Peyer's patch (tissue), 4 donors: Measurements from ENCODE around the gene DMD. TPM values are rescaled to one million over a fixed set of nuclear protein-coding genes. Genes with fewer than 3 reads are reported as not detected.

Source experiments
- DNase-seq, 3 donors: peaks; one replicate each; pipeline ENCODE4 v3.0.0-alpha.2; 2017 to 2019
- H3K27ac ChIP-seq, 4 donors: fragments of 200-600 bp; sonication (generic); one replicate each; pipeline ENCODE4 v1.5.1; 2016 to 2019
- H3K27me3 ChIP-seq, 2 donors: fragments of 200-600 bp; sonication (generic); one replicate each; pipeline ENCODE4 v1.5.1; 2019
- H3K36me3 ChIP-seq, 3 donors: fragments of 200-600 bp; sonication (generic); one replicate each; pipeline ENCODE4 v1.5.1; 2016 to 2019
- H3K4me1 ChIP-seq, 4 donors: fragments of 200-600 bp; sonication (generic); one replicate each; pipeline ENCODE4 v1.5.1; 2016 to 2019
- H3K4me3 ChIP-seq, 4 donors: fragments of 200-600 bp; sonication (generic); 1 replicate in 3 of 4; 2 replicates in 1 of 4; pipeline ENCODE4 v1.5.1; 2016 to 2019; ENCODE audit warnings: mild to moderate bottlenecking in 1 of 4
- H3K9me3 ChIP-seq, 4 donors: fragments of 200-600 bp; sonication (generic); one replicate each; pipeline ENCODE4 v1.5.1; 2016 to 2019; ENCODE audit warnings: mild to moderate bottlenecking in 1 of 4
- POLR2A ChIP-seq, 2 donors: fragments of 450-650 bp; IDR thresholded peaks; one replicate each; pipeline ENCODE4 v1.5.1; 2017; ENCODE audit warnings: antibody characterized with exemption in 2 of 2, mild to moderate bottlenecking in 2 of 2, moderate library complexity in 2 of 2
- total RNA-seq, 4 donors: library from RNA; depleted of rRNA; stranded (reverse); fragments of >200 nt; gene quantifications; one replicate each; pipeline ENCODE4 v1.1.0, GENCODE V29; 2016
- TF ChIP-seq, protein P1 (sequence below), 6 experiments: fragments of 450-650 bp in 4 of 6; fragments of 200-600 bp in 2 of 6; sonication (generic) in 1 of 6; IDR thresholded peaks; one replicate each; pipeline ENCODE4 v1.5.1; 2017 to 2019; ENCODE audit warnings: antibody characterized with exemption in 6 of 6, mild to moderate bottlenecking in 3 of 6, moderate library complexity in 1 of 6

DMD gene
- total RNA-seq, 4 donors from 2014 or later = 15.8 to 109 (median 19.1) TPM

DNA sequence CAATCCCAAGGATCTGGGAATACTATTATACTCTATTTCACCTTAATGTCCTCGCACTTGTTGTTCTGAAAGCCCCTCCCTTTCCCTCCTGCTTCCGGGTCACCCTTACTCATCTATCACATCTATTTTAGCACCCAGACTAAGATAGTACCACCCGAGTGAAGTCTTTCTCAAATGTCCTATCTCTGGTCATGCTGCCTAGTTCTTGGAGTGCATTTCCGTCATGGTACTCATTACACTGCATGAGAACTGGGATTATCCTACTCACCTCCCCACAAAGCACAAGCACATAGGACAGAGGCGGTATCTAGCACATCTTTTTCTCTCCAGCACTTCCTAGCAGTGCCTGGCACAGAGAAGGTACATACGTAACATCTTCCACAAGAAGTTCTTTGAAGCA, 1195.2 kb downstream of the DMD start:
- TF ChIP-seq, protein P1, sequence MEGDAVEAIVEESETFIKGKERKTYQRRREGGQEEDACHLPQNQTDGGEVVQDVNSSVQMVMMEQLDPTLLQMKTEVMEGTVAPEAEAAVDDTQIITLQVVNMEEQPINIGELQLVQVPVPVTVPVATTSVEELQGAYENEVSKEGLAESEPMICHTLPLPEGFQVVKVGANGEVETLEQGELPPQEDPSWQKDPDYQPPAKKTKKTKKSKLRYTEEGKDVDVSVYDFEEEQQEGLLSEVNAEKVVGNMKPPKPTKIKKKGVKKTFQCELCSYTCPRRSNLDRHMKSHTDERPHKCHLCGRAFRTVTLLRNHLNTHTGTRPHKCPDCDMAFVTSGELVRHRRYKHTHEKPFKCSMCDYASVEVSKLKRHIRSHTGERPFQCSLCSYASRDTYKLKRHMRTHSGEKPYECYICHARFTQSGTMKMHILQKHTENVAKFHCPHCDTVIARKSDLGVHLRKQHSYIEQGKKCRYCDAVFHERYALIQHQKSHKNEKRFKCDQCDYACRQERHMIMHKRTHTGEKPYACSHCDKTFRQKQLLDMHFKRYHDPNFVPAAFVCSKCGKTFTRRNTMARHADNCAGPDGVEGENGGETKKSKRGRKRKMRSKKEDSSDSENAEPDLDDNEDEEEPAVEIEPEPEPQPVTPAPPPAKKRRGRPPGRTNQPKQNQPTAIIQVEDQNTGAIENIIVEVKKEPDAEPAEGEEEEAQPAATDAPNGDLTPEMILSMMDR (IDR thresholded peaks at IDR 0.05) = no peak
- no peak for TF ChIP-seq POLR2A (IDR thresholded peaks at IDR 0.05)
- DNase-seq = no peak

DNA sequence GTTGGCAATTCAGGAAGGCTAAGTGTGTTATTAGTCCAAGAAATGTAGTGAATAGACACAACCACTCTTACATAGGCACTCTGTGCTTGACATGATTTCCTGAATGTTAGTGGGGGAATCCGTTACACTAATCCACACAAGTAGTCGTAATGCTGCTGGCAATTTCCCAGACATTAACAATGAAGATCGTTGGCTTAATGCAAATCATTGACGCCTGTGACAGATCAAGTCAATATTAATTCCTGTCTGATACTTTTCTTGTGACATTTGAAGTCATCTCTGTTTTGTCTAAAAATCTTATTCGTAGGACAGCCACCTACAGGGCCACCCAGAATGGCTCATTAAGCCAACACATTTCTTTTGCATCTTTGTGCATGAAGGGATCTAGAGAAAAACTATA, 1200.4 kb downstream of the DMD start:
- Histone ChIP-seq H3K27me3 (no peaks in the 10 kb centered on the region), H3K27ac (no peak overlapping the region), H3K9me3 (no peaks in the 10 kb centered on the region), H3K4me3 (no peak overlapping the region), H3K36me3 (no peaks in the 10 kb centered on the region), H3K4me1 (no peaks in the 10 kb centered on the region)
- TF ChIP-seq POLR2A (IDR thresholded peaks at IDR 0.05) = no peak
- TF ChIP-seq, protein P1 (IDR thresholded peaks at IDR 0.05) = no peak
- no peak for DNase-seq

More for the DNA sequence above, 1195.2 kb downstream of the DMD start:
- H3K36me3 ChIP-seq = no peaks in the 10 kb centered on the region
- no peaks in the 10 kb centered on the region for H3K4me1 ChIP-seq
- H3K27me3 ChIP-seq = no peaks in the 10 kb centered on the region
- no peak overlapping the region for H3K4me3 ChIP-seq
- H3K27ac ChIP-seq = no peak overlapping the region
- H3K9me3 ChIP-seq = no peaks in the 10 kb centered on the region

DNA sequence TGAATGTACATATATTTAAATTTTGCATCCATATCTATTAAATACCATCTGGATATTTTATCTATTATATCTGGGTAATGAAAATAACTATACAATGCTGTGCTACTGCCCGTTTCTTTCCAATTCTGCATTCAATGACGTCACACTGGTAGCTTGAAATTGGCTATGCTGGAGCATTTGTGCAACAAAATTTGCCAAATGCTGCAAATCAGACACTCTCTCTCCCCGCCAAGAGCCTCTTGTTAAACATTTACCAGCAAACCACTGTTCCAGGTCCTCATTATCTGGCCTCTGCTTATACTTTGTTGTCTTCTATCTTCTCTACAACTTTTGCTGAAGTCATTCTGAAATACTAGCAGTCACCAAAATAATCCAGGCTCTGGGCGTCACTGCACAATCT, 1201.1 kb downstream of the DMD start:
- no peak for DNase-seq
- H3K27ac ChIP-seq = no peak overlapping the region
- H3K36me3 ChIP-seq = no peaks in the 10 kb centered on the region
- H3K27me3 ChIP-seq = no peaks in the 10 kb centered on the region
- no peaks in the 10 kb centered on the region for H3K4me1 ChIP-seq
- H3K9me3 ChIP-seq = no peaks in the 10 kb centered on the region
- TF ChIP-seq, protein P1 (IDR thresholded peaks at IDR 0.05) = no peak
- H3K4me3 ChIP-seq = no peak overlapping the region

DNA sequence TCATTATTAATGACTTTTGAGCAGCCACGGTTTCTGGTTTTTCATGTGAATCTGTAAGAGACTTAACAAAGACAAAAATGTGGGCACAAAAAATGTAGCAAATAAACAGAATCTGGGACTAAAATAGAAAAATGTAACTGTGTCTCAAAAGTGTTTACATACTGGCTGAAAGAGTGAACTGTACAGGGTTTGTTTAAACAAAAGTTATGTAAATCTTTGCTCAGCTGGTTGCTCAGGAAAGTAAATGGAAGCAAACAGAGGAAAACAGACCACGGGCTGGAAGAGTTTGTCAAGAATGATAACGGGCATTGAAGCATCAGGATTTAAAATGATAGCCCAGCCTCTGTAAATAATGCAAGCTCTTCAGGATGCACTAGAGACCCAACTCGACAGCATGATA, 1217.7 kb downstream of the DMD start:
- no peaks in the 10 kb centered on the region for H3K27me3 ChIP-seq
- H3K9me3 ChIP-seq = no peaks in the 10 kb centered on the region
- H3K27ac ChIP-seq = no peak overlapping the region
- H3K4me3 ChIP-seq = no peak overlapping the region
- no peaks in the 10 kb centered on the region for H3K4me1 ChIP-seq
- DNase-seq = no peak
- TF ChIP-seq, protein P1 (IDR thresholded peaks at IDR 0.05) = no peak
- no peak for TF ChIP-seq POLR2A (IDR thresholded peaks at IDR 0.05)
- H3K36me3 ChIP-seq = no peaks in the 10 kb centered on the region

DNA sequence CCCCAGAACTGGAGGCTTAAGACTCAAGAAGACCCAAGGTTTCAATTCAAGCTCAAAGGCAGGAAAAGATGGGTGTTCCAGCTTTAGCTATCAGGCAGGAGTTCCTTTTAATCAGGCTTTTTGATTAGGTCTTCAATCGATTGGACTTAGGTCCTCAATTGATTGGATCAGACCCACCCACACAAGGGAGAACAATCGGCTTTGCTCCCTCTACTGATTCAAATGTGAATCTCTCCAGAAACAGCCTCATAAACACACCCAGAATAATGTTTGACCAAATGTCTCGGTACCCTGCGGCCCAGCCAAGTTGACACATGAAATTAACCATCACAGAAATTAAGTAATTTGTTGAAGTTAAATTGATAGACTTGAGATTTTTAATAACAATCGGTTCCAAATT, 1222.4 kb downstream of the DMD start:
- no peak for DNase-seq
- no peak overlapping the region for H3K27ac ChIP-seq
- no peaks in the 10 kb centered on the region for H3K27me3 ChIP-seq
- H3K9me3 ChIP-seq = no peaks in the 10 kb centered on the region
- no peaks in the 10 kb centered on the region for H3K36me3 ChIP-seq
- H3K4me1 ChIP-seq = no peaks in the 10 kb centered on the region
- TF ChIP-seq POLR2A (IDR thresholded peaks at IDR 0.05) = no peak
- TF ChIP-seq, protein P1 (IDR thresholded peaks at IDR 0.05) = no peak
- H3K4me3 ChIP-seq = no peak overlapping the region

DNA sequence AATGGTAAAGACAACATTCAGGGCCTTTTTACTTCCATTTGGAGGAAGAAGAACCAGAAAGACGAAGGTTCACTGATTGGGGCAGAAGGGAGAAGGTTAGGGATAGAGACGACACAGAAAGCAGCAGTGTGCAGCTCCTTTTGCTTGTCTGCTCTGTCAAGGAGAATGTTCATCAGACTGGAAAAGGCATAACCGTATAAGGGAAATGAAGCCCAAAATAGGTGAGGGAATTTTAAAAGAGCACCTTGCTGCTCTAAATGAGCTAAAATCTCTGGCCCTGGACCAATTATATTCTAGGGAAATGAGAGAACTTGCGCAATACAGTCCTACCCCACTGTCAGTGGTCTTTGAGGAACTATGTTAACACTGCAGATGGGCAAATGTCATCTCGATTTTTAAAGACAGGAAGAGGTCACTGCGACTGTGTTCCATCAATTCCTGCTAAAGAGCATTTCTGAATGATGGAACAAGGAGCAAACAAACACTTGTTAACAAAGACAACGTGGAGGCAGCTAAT, 1229.7 kb downstream of the DMD start:
- H3K36me3 ChIP-seq = no peaks in the 10 kb centered on the region
- TF ChIP-seq POLR2A (IDR thresholded peaks at IDR 0.05) = no peak
- TF ChIP-seq, protein P1 (IDR thresholded peaks at IDR 0.05) = no peak
- no peak overlapping the region for H3K4me3 ChIP-seq
- DNase-seq = no peak
- no peak overlapping the region for H3K27ac ChIP-seq
- no peaks in the 10 kb centered on the region for H3K27me3 ChIP-seq
- no peaks in the 10 kb centered on the region for H3K4me1 ChIP-seq
- H3K9me3 ChIP-seq = no peaks in the 10 kb centered on the region
